H9 (cell line): ENCODE measurements around the gene CES2. TPM values are rescaled to one million over a fixed set of nuclear protein-coding genes. Genes with fewer than 3 reads are reported as not detected.

ENCODE experiments used
- DNase-seq: peaks from one replicate; pipeline ENCODE4 v3.0.0-alpha.2; 2017
- H2AFZ ChIP-seq: one replicate; pipeline ENCODE4 v1.6.1; 2013; ENCODE audit warnings: mild to moderate bottlenecking, low read length, control low read depth, moderate library complexity
- H2AK5ac ChIP-seq: 2 replicates; pipeline ENCODE4 v1.6.1; 2013; ENCODE audit warnings: low read length, control low read depth, mixed read lengths; ENCODE audit not compliant: insufficient read length
- H2BK120ac ChIP-seq: one replicate; pipeline ENCODE4 v1.6.1; 2013; ENCODE audit warnings: low read depth, mild to moderate bottlenecking, low read length, control low read depth, inconsistent platforms; ENCODE audit not compliant: poor library complexity, severe bottlenecking
- H2BK12ac ChIP-seq: 2 replicates; pipeline ENCODE4 v1.6.1; 2013; ENCODE audit warnings: low read length, control low read depth, mixed read lengths, low read depth; ENCODE audit not compliant: insufficient read length
- H2BK15ac ChIP-seq: 2 replicates; pipeline ENCODE4 v1.6.1; 2013; ENCODE audit warnings: low read depth, low read length, control low read depth
- H2BK20ac ChIP-seq: one replicate; pipeline ENCODE4 v1.6.1; 2013; ENCODE audit warnings: low read depth, mild to moderate bottlenecking, low read length, control low read depth, inconsistent platforms; ENCODE audit not compliant: poor library complexity, severe bottlenecking
- H2BK5ac ChIP-seq: 2 replicates; pipeline ENCODE4 v1.6.1; 2013; ENCODE audit warnings: low read length, control low read depth, mixed read lengths; ENCODE audit not compliant: insufficient read length
- H3K14ac ChIP-seq: 2 replicates; pipeline ENCODE4 v1.6.1; 2013; ENCODE audit warnings: low read length, control low read depth; ENCODE audit not compliant: insufficient read depth
- H3K18ac ChIP-seq: 2 replicates; pipeline ENCODE4 v1.6.1; 2013; ENCODE audit warnings: low read depth, mild to moderate bottlenecking, mixed read lengths, low read length, control low read depth; ENCODE audit not compliant: insufficient read length
- H3K23ac ChIP-seq: 2 replicates; pipeline ENCODE4 v1.6.1; 2013; ENCODE audit warnings: low read length, control low read depth, mixed read lengths, low read depth; ENCODE audit not compliant: insufficient read length
- H3K23me2 ChIP-seq: 2 replicates; pipeline ENCODE4 v1.6.1; 2013; ENCODE audit warnings: low read depth, mild to moderate bottlenecking, mixed read lengths, low read length, control low read depth; ENCODE audit not compliant: insufficient read length, poor library complexity, severe bottlenecking
- H3K27ac ChIP-seq: 2 replicates; pipeline ENCODE4 v1.5.1; 2013; ENCODE audit warnings: low read length, control low read depth, mixed read lengths, low read depth; ENCODE audit not compliant: insufficient read length
- H3K27me3 ChIP-seq: 2 replicates; pipeline ENCODE4 v1.6.1; 2013; ENCODE audit warnings: low read length, control low read depth, inconsistent platforms; ENCODE audit not compliant: insufficient read depth
- H3K4ac ChIP-seq: 2 replicates; pipeline ENCODE4 v1.6.1; 2013; ENCODE audit warnings: low read depth, mild to moderate bottlenecking, control low read depth, inconsistent platforms, low read length, moderate library complexity
- H3K4me1 ChIP-seq: 2 replicates; pipeline ENCODE4 v1.6.1; 2013; ENCODE audit warnings: low read length, control low read depth, inconsistent platforms; ENCODE audit not compliant: insufficient read depth
- H3K4me2 ChIP-seq: 2 replicates; pipeline ENCODE4 v1.6.1; 2013; ENCODE audit warnings: low read length, control low read depth, mixed read lengths; ENCODE audit not compliant: insufficient read length, insufficient read depth
- H3K56ac ChIP-seq: 2 replicates; pipeline ENCODE4 v1.6.1; 2013; ENCODE audit warnings: low read depth, mild to moderate bottlenecking, mixed read lengths, low read length, control low read depth; ENCODE audit not compliant: insufficient read length
- H3K79me1 ChIP-seq: 2 replicates; pipeline ENCODE4 v1.6.1; 2013; ENCODE audit warnings: low read depth, mild to moderate bottlenecking, moderate library complexity, low read length, control low read depth, inconsistent platforms; ENCODE audit not compliant: insufficient read depth, poor library complexity, severe bottlenecking
- H3K79me2 ChIP-seq: 2 replicates; pipeline ENCODE4 v1.6.1; 2013; ENCODE audit warnings: low read length, control low read depth, inconsistent platforms; ENCODE audit not compliant: insufficient read depth
- H3K9ac ChIP-seq: 2 replicates; pipeline ENCODE4 v1.6.1; 2013; ENCODE audit warnings: low read length, control low read depth, mixed read lengths; ENCODE audit not compliant: insufficient read length; ENCODE audit errors: extremely low read depth
- H3K9me3 ChIP-seq: one replicate; pipeline ENCODE4 v1.6.1; 2013; ENCODE audit warnings: low read depth, low read length, inconsistent platforms; ENCODE audit not compliant: control insufficient read depth
- H3T11ph ChIP-seq: one replicate; pipeline ENCODE4 v1.6.1; 2013; ENCODE audit warnings: mild to moderate bottlenecking, low read length, control low read depth, inconsistent platforms
- H4K20me1 ChIP-seq: one replicate; pipeline ENCODE4 v1.6.1; 2013; ENCODE audit not compliant: control insufficient read depth, insufficient read length, insufficient read depth
- H4K5ac ChIP-seq: 2 replicates; pipeline ENCODE4 v1.6.1; 2013; ENCODE audit warnings: low read depth, mild to moderate bottlenecking, mixed read lengths, low read length, control low read depth; ENCODE audit not compliant: insufficient read length
- H4K8ac ChIP-seq: replicated peaks from 2 replicates; pipeline ENCODE4 v1.6.1; 2013; ENCODE audit warnings: low read length, control low read depth, mixed read lengths, low read depth; ENCODE audit not compliant: insufficient read length
- H4K91ac ChIP-seq: 2 replicates; pipeline ENCODE4 v1.6.1; 2013; ENCODE audit warnings: low read depth, mild to moderate bottlenecking, moderate library complexity, mixed read lengths, low read length, control low read depth; ENCODE audit not compliant: insufficient read length
- H3K27ac Mint-ChIP-seq, 3 experiments: 2 replicates in 2 of 3; 3 replicates in 1 of 3; pipeline ENCODE4 v1.8.0; 2020 to 2021; ENCODE audit warnings: mixed read lengths in 3 of 3, mild to moderate bottlenecking in 1 of 3, moderate library complexity in 1 of 3
- H3K27me3 Mint-ChIP-seq: 2 replicates; pipeline ENCODE4 v1.8.0; 2021; ENCODE audit warnings: low read depth, mild to moderate bottlenecking, moderate library complexity, mixed read lengths
- H3K36me3 Mint-ChIP-seq, 3 experiments: 2 replicates in 2 of 3; 3 replicates in 1 of 3; pipeline ENCODE4 v1.8.0; 2020 to 2021; ENCODE audit warnings: low read depth in 3 of 3, mixed read lengths in 3 of 3; ENCODE audit not compliant: insufficient read depth in 1 of 3
- H3K4me1 Mint-ChIP-seq, 2 experiments: 2 replicates each; pipeline ENCODE4 v1.8.0; 2020; ENCODE audit warnings: mixed read lengths in 2 of 2
- H3K4me3 Mint-ChIP-seq, 2 experiments: 2 replicates in 1 of 2; 3 replicates in 1 of 2; pipeline ENCODE4 v1.8.0; 2020 to 2021; ENCODE audit warnings: mild to moderate bottlenecking in 2 of 2, mixed read lengths in 2 of 2, moderate library complexity in 1 of 2
- H3K9me3 Mint-ChIP-seq, 2 experiments: 2 replicates in 1 of 2; 3 replicates in 1 of 2; pipeline ENCODE4 v1.8.0; 2020; ENCODE audit warnings: mild to moderate bottlenecking in 2 of 2, mixed read lengths in 2 of 2, moderate library complexity in 1 of 2
- WGBS: extraction: QIAGEN DNeasy Blood & Tissue Kit; methylation state at CpG from one replicate; pipeline ENCODE4 v1.1.7; 2013; ENCODE audit warnings: missing lambda C conversion rate, low lambda C conversion rate, mixed read lengths; ENCODE audit not compliant: insufficient read length; ENCODE audit errors: extremely low coverage; 5-methylcytosine and 5-hydroxymethylcytosine counted together
- total RNA-seq: library from RNA; stranded (reverse); gene quantifications from 2 replicates; pipeline ENCODE4 v1.2.1, GENCODE V29; 2021
- TF ChIP-seq, protein P1 (sequence below): fragments of 200-600 bp; sonication (generic); conservative IDR thresholded peaks from 3 replicates; pipeline ENCODE4 v1.8.0; 2021; ENCODE audit warnings: antibody characterized with exemption, mild to moderate bottlenecking

The CES2 gene
- total RNA-seq, 1 experiment from 2014 or later, result 28.2 TPM

DNA sequence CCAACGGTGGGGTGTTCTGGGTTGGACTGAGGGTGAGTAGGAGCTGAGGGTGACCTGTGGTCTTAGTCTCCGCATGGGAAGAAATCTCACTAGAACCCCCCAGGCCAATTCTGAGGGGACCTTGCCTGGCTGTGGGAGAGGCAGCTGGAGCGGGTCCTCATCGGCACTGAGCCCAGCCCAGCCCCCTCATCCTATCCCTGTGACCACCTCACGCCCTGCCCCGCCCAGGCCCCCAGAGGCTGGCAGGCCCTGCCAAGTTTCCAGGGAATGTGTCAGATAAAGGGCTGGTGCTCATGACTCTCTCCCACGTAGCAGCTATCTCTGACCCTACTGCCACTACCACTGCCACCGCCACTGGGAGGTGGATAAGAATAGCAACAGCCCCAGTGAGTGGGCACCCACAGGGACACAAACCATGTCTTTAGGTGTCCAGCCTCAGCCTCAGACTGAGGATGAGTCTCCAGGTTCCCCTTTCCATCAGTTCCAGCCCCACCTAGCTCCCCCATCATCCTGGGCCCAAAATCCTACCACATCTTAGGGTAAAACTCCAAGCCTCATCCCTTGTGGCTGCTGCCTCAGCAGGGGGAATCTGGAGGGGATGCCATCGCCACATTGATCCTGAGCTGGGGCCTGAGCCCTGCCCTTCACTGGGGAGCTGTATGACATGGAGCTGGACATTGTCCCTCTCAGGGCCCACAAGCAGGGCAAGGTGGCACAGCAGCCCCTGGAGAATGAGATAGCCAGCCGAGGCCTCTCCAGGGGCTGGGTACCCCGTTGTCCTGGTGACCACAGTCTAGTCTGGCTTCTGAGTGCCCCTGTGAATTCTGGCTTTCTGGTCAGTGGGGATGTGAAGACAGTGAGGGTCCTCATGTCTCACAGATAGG, 31.5 kb upstream of the CES2 start:
- H2BK12ac ChIP-seq, result no peak overlapping the region
- no peak overlapping the region for H4K8ac ChIP-seq
- H3K36me3 Mint-ChIP-seq, result no peaks in the 10 kb centered on the region
- no peaks in the 10 kb centered on the region for H3K4me1 ChIP-seq
- H3K27ac ChIP-seq, result no peak overlapping the region
- H3K23me2 ChIP-seq, result no peaks in the 10 kb centered on the region
- DNase-seq, result no peak
- H3K79me2 ChIP-seq, result no peaks in the 10 kb centered on the region
- H4K20me1 ChIP-seq, result no peaks in the 10 kb centered on the region
- TF ChIP-seq, protein P1, sequence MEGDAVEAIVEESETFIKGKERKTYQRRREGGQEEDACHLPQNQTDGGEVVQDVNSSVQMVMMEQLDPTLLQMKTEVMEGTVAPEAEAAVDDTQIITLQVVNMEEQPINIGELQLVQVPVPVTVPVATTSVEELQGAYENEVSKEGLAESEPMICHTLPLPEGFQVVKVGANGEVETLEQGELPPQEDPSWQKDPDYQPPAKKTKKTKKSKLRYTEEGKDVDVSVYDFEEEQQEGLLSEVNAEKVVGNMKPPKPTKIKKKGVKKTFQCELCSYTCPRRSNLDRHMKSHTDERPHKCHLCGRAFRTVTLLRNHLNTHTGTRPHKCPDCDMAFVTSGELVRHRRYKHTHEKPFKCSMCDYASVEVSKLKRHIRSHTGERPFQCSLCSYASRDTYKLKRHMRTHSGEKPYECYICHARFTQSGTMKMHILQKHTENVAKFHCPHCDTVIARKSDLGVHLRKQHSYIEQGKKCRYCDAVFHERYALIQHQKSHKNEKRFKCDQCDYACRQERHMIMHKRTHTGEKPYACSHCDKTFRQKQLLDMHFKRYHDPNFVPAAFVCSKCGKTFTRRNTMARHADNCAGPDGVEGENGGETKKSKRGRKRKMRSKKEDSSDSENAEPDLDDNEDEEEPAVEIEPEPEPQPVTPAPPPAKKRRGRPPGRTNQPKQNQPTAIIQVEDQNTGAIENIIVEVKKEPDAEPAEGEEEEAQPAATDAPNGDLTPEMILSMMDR, result no peak
- no peak overlapping the region for H2AK5ac ChIP-seq
- no peak overlapping the region for H2BK20ac ChIP-seq
- H3K9ac ChIP-seq, result no peak overlapping the region
- no peak overlapping the region for H3K4ac ChIP-seq
- H4K91ac ChIP-seq, result no peak overlapping the region
- no peak overlapping the region for H3K56ac ChIP-seq
- H2BK15ac ChIP-seq, result no peak overlapping the region
- H3K27me3 ChIP-seq, result no peaks in the 10 kb centered on the region
- peaks cover 20% of the 10 kb centered on the region for H3K27me3 Mint-ChIP-seq
- H3K18ac ChIP-seq, result no peak overlapping the region
- no peaks in the 10 kb centered on the region for H3K79me1 ChIP-seq
- H3K4me2 ChIP-seq, result no peak overlapping the region
- H3K14ac ChIP-seq, result no peak overlapping the region
- H2BK120ac ChIP-seq, result no peak overlapping the region
- H3T11ph ChIP-seq, result no peak overlapping the region
- H4K5ac ChIP-seq, result no peak overlapping the region
- no peaks in the 10 kb centered on the region for H3K9me3 ChIP-seq
- no peak overlapping the region for H3K4me3 Mint-ChIP-seq
- no peak overlapping the region for H3K23ac ChIP-seq
- H3K4me1 Mint-ChIP-seq, result peaks cover 8 to 18% of the 10 kb centered on the region in 2 experiments; a peak in 3 of 4 replicates
- no peak overlapping the region for H3K27ac Mint-ChIP-seq
- no peaks in the 10 kb centered on the region for H3K9me3 Mint-ChIP-seq
- H2BK5ac ChIP-seq, result no peak overlapping the region
- no peak overlapping the region for H2AFZ ChIP-seq
- WGBS, result no CpG with 5 or more reads among the region's 11 CpGs
